Lung (tissue), 12 donors: ENCODE results near the gene PINLYP. TPM values are rescaled to one million over a fixed set of nuclear protein-coding genes. Genes with fewer than 3 reads are reported as not detected.
A peak's percentile ranks its signal among the peaks of the same experiment; 100 is the strongest.

Experiments
- ATAC-seq: fragments of 200-7000 bp; cut with Tn5 transposase; one replicate; pipeline ENCODE4 v1.9.1; 2020; ENCODE audit warnings: moderate number of reproducible peaks; ENCODE audit not compliant: insufficient read depth, low FRiP score
- DNase-seq, 3 donors: peaks; one replicate each; pipeline ENCODE4 v3.0.0-alpha.2; 2013 to 2017
- H3K27ac ChIP-seq, 2 donors: one replicate each; pipeline ENCODE4 v1.5.1; 2013; ENCODE audit warnings: mild to moderate bottlenecking in 2 of 2, moderate library complexity in 2 of 2, control low read depth in 1 of 2, inconsistent platforms in 1 of 2, low read depth in 1 of 2, low read length in 1 of 2
- H3K27me3 ChIP-seq, 3 donors: one replicate each; pipeline ENCODE4 v1.5.1; 2013; ENCODE audit warnings: low read length in 2 of 3; ENCODE audit not compliant: control insufficient read depth in 3 of 3, insufficient read depth in 3 of 3
- H3K36me3 ChIP-seq, 4 donors: one replicate each; pipeline ENCODE4 v1.5.1; 2013; ENCODE audit warnings: low read length in 4 of 4, mild to moderate bottlenecking in 1 of 4, moderate library complexity in 1 of 4; ENCODE audit not compliant: control insufficient read depth in 4 of 4, insufficient read depth in 4 of 4
- H3K4me1 ChIP-seq, 5 donors: one replicate each; pipeline ENCODE4 v1.5.1; 2013; ENCODE audit warnings: low read length in 5 of 5, mild to moderate bottlenecking in 2 of 5, moderate library complexity in 1 of 5; ENCODE audit not compliant: control insufficient read depth in 5 of 5, insufficient read depth in 5 of 5
- H3K4me3 ChIP-seq: one replicate; pipeline ENCODE4 v1.5.1; 2013; ENCODE audit warnings: mild to moderate bottlenecking, control low read depth, moderate library complexity
- H3K9ac ChIP-seq, 2 donors: one replicate each; pipeline ENCODE4 v1.5.1; 2013; ENCODE audit warnings: low read length in 2 of 2, control low read depth in 1 of 2; ENCODE audit not compliant: insufficient read depth in 1 of 2
- H3K9me3 ChIP-seq, 4 donors: one replicate each; pipeline ENCODE4 v1.5.1; 2013; ENCODE audit warnings: low read length in 3 of 4, mild to moderate bottlenecking in 1 of 4, moderate library complexity in 1 of 4; ENCODE audit not compliant: control insufficient read depth in 4 of 4, insufficient read depth in 3 of 4
- WGBS, 2 donors: extraction: QIAGEN DNeasy Blood & Tissue Kit; methylation state at CpG; one replicate each; pipeline ENCODE4 v1.1.7; 2013; 5-methylcytosine and 5-hydroxymethylcytosine counted together
- polyA plus RNA-seq, 2 donors: library from polyadenylated mRNA; stranded (reverse); fragments of 200-250 nt; gene quantifications; one replicate each; pipeline ENCODE4 v1.2.1, GENCODE V29; 2013
- total RNA-seq, 2 donors: library from RNA; depleted of rRNA in 1 of 2; stranded (reverse); fragments of >200 nt in 1 of 2; gene quantifications; one replicate each; pipeline ENCODE4 v1.2.1, GENCODE V29; 2014 to 2021
- TF ChIP-seq, protein P1 (sequence below): IDR thresholded peaks from 2 replicates; pipeline ENCODE4 v1.5.1; 2012; ENCODE audit warnings: mild to moderate bottlenecking; ENCODE audit errors: control extremely low read depth, extremely low read depth
- donor health status: control.
- donor health status: control.
- donor health status: Bipolar disorder and iron deficiency.
- donor health status: healthy.
- donor health status: DM: yes; HTN: yes; CAD: no.

Gene PINLYP
- total and polyA plus RNA-seq, 4 donors, result 6.1 to 14.2 (median 8.4) TPM

DNA sequence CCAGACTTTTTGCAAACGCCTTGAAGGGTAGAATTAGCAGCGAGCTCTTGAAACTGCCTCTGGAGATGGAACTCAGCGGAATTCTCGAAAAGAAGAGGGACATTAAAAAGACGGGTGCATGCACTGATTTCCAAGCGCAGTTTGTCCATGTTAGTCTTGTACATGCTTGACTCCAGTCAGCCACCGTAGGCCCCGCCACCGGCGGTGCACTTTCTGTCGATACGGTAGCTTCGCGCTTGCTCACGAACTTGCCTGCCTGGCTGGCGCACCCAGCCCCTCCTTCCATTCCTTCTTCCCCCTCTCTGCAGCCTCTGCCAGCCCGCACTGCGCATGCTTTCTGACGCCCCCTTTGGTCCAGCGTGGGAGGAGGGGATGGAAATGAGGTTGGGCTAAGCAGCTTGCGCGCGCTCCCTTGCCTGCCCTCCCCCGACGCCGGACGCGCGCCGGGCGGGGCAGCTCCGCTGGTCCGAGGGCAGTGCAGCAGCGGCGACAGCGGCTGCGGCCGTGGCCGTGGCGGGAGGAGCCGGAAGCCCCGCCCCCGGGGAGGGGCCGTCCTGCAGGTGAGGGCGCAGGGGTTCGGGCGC, 42.5 kb upstream of the PINLYP start, which contains the start of gene ZNF575:
Gene ZNF575 (plus strand): TSS at position 227 of the 584 bp plus-strand sequence. CDS start 1,235 bp downstream, outside the sequence.
- H3K4me3 ChIP-seq, result peak within 1 kb of the TSS; percentile 34
- H3K9me3 ChIP-seq, result no peaks in the 10 kb centered on the region
- H3K4me1 ChIP-seq, result peaks cover 0 to 26% (median 0%) of the 10 kb centered on the region in 5 donors
- H3K9ac ChIP-seq, result peak within 1 kb of the TSS in 1 of 2 donors; percentile 64
- WGBS, 2 donors, result 1% methylated on average over 47 of the region's 47 CpGs
- TF ChIP-seq, protein P1, sequence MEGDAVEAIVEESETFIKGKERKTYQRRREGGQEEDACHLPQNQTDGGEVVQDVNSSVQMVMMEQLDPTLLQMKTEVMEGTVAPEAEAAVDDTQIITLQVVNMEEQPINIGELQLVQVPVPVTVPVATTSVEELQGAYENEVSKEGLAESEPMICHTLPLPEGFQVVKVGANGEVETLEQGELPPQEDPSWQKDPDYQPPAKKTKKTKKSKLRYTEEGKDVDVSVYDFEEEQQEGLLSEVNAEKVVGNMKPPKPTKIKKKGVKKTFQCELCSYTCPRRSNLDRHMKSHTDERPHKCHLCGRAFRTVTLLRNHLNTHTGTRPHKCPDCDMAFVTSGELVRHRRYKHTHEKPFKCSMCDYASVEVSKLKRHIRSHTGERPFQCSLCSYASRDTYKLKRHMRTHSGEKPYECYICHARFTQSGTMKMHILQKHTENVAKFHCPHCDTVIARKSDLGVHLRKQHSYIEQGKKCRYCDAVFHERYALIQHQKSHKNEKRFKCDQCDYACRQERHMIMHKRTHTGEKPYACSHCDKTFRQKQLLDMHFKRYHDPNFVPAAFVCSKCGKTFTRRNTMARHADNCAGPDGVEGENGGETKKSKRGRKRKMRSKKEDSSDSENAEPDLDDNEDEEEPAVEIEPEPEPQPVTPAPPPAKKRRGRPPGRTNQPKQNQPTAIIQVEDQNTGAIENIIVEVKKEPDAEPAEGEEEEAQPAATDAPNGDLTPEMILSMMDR, result no peak
- H3K36me3 ChIP-seq, result peaks cover 0 to 8% (median 2%) of the 10 kb centered on the region in 4 donors
- no peaks in the 10 kb centered on the region for H3K27me3 ChIP-seq
- ATAC-seq (peak; percentile 76), DNase-seq (peak; percentile 97 to 99 (median 99))
- H3K27ac ChIP-seq, result peak within 1 kb of the TSS; percentile 79 to 94

- H3K4me1 ChIP-seq, result peaks cover 0 to 24% (median 0%) of the 10 kb centered on the region in 5 donors
- peak overlapping the region; percentile 79 to 94 for H3K27ac ChIP-seq
- H3K9ac ChIP-seq, result peak overlapping the region in 1 of 2 donors; percentile 64
- no peaks in the 10 kb centered on the region for H3K9me3 ChIP-seq
- TF ChIP-seq, protein P1, result no peak
- ATAC-seq (peak; percentile 85), DNase-seq (peak; percentile 99 to 100 (median 100))
- peaks cover 2 to 10% (median 5%) of the 10 kb centered on the region in 4 donors for H3K36me3 ChIP-seq
- H3K27me3 ChIP-seq, result no peaks in the 10 kb centered on the region
- peak overlapping the region; percentile 34 for H3K4me3 ChIP-seq
- 0 to 1% methylated on average over 41 of the region's 41 CpGs for WGBS, 2 donors
These were observed 41.9 kb upstream of the PINLYP start for GRCh38 chr19:43533546-43534304.

GRCh38 chr19:43534305-43534815, 41.2 kb upstream of the PINLYP start:
- TF ChIP-seq, protein P1, result no peak
- ATAC-seq (no peak), DNase-seq (no peak)
- no peak overlapping the region for H3K4me3 ChIP-seq
- peak overlapping the region; percentile 18 to 43 for H3K27ac ChIP-seq
- no peaks in the 10 kb centered on the region for H3K27me3 ChIP-seq
- peaks cover 0 to 3% (median 0%) of the 10 kb centered on the region in 4 donors for H3K9me3 ChIP-seq
- WGBS, 2 donors, result 30 to 43% methylated on average over 17 of the region's 17 CpGs
- peaks cover 2 to 16% (median 8%) of the 10 kb centered on the region in 4 donors for H3K36me3 ChIP-seq
- H3K4me1 ChIP-seq, result peaks cover 0 to 24% (median 0%) of the 10 kb centered on the region in 5 donors
- H3K9ac ChIP-seq, result no peak overlapping the region
